ENCODE results near the gene PLD5.
"Not testable (repeated sequence)": the region's sequence is repeated elsewhere in the genome, so short reads cannot be mapped to it uniquely, and the experiment has no call there.

PLD5 gene

GRCh38 chr1:242245255-242245654 is 279.2 kb downstream of the PLD5 start:
- DNase-seq, result no peak

GRCh38 chr1:242243472-242243871 is 281.0 kb downstream of the PLD5 start:
- no peak for DNase-seq

GRCh38 chr1:242242983-242243382 is 281.5 kb downstream of the PLD5 start:
- no peak for DNase-seq

- no peak for DNase-seq
Measured at GRCh38 chr1:242241936-242242335, 282.6 kb downstream of the PLD5 start.

GRCh38 chr1:242240691-242241090 is 283.8 kb downstream of the PLD5 start:
- no peak for DNase-seq

GRCh38 chr1:242240077-242240476 is 284.4 kb downstream of the PLD5 start:
- no peak for DNase-seq

GRCh38 chr1:242239398-242239797 is 285.1 kb downstream of the PLD5 start:
- DNase-seq, result no peak

- no peak for DNase-seq
Measured at GRCh38 chr1:242237051-242237450, 287.4 kb downstream of the PLD5 start.

- DNase-seq, result no peak
Measured at GRCh38 chr1:242228991-242229390, 295.5 kb downstream of the PLD5 start.

- no peak for DNase-seq
Measured at GRCh38 chr1:242225767-242226573, 298.5 kb downstream of the PLD5 start.

GRCh38 chr1:242224878-242225766 is 299.4 kb downstream of the PLD5 start:
- DNase-seq, result not testable (repeated sequence)

GRCh38 chr1:242224461-242224860 is 300.0 kb downstream of the PLD5 start:
- DNase-seq, result no peak

- DNase-seq, result no peak
Measured at GRCh38 chr1:242219905-242220304, 304.6 kb downstream of the PLD5 start.

GRCh38 chr1:242219298-242219901 is 305.1 kb downstream of the PLD5 start:
- DNase-seq, result no peak

- no peak for DNase-seq
Measured at GRCh38 chr1:242216368-242216767, 308.1 kb downstream of the PLD5 start.

- DNase-seq, result not testable (repeated sequence)
Measured at GRCh38 chr1:242214455-242214854, 310.0 kb downstream of the PLD5 start.

GRCh38 chr1:242212961-242213360 is 311.5 kb downstream of the PLD5 start:
- DNase-seq, result not testable (repeated sequence)

- no peak for DNase-seq
Measured at GRCh38 chr1:242212401-242212800, 312.1 kb downstream of the PLD5 start.

- no peak for DNase-seq
Measured at GRCh38 chr1:242211254-242212022, 313.1 kb downstream of the PLD5 start.

GRCh38 chr1:242210316-242210715 is 314.2 kb downstream of the PLD5 start:
- not testable (repeated sequence) for DNase-seq

- DNase-seq, result no peak
Measured at GRCh38 chr1:242209063-242209462, 315.4 kb downstream of the PLD5 start.

GRCh38 chr1:242208021-242208420 is 316.5 kb downstream of the PLD5 start:
- DNase-seq, result no peak

GRCh38 chr1:242206994-242207393 is 317.5 kb downstream of the PLD5 start:
- no peak for DNase-seq
